ENCODE data around the gene WFDC1.
A peak's percentile ranks its signal among the peaks of the same experiment; 100 is the strongest.

WFDC1 gene

DNA sequence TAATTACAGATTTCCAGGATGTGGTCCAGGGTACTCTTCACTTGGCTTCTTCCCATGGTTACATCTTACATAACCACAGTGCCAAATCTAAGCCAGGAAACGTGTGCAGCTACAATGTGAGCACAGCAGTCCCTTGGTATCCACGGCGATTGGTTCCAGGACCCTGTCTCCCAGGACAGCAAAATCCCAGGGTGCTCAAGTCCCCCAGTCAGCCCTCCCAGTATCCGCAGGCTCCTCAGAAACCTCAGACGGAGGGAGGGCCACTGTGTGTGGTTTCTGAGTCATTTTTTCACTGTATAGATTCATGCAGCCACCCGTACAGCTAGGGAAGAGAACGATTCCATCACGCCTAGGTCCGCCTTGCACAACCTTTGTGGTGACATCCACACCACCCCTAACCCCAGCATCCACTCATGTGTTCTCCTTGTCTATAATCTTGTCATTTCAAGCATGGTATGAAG is 62.5 kb downstream of the WFDC1 start:
- DNase-seq: no peak

DNA sequence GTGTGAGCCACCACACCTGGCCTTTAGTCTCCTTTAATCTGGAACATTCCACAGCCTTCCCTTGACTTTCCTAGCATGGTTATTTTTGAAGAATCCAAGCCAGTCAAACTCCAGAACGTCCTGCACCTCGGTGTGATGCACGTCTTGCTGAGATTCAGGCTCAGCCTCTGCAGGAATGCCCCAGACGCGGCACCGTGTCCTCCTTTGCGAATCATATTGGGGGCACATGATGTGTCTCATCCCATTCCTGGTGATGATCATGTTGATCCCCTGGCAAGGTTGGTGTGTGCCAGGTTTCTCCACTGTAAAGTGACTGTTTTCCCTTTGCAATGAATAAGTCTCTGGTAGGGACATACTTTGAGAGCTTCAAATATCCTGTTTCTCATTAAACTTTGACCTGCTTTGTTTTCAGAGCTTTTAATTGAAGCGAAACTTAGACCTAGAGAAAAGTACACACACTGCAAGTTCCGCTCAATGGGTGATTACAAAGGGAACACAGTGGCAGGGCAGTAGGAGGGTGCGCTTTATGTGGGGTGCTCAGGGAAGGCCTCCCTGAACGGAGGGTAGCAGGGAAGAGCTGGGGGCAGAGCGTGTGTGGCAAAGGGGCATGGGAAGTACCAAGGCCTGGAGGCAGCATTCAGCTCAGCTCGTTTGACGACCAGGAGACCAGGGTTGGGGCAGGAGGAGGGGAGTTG is 64.1 kb downstream of the WFDC1 start:
- DNase-seq: no peak

DNA sequence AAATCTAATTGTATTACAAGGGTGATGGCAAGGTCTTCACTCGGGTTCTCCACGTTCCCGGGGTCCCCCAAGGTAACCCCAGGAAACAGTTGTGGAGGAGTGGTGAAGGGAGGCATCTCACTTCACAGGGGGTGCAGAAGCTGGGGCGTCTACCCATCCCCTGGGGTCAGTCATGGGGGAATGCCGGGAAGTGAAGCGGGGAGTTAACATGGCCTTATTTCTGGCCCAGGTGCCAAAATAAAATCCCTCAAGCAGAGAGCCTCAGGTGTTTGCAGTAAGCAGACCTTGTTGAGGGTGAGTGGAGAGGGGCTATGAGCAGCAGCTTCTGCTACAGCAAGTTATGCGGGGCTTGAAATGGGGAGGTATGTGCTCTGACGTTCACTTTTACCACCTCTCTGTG is 64.6 kb downstream of the WFDC1 start:
- no peak for DNase-seq

DNA sequence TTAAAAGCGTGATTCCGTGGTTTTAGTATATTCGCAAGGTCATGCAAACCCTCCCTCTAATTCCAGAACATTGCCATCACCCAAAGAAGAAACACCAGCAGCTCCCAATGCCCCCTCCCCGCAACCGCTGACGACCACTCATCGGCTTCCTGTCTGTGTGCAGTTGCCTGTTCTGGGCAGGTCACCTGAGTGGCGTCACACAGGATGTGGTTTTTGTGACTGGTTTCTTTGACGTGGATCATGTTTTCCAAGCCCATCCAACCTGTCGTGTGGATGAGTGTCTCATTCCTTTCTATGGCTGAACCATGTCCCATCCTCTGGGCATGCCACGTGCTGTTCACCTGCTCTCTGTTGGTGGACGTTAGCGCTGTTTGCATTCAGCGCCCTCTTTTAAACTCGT is 65.5 kb downstream of the WFDC1 start:
- DNase-seq: no peak

DNA sequence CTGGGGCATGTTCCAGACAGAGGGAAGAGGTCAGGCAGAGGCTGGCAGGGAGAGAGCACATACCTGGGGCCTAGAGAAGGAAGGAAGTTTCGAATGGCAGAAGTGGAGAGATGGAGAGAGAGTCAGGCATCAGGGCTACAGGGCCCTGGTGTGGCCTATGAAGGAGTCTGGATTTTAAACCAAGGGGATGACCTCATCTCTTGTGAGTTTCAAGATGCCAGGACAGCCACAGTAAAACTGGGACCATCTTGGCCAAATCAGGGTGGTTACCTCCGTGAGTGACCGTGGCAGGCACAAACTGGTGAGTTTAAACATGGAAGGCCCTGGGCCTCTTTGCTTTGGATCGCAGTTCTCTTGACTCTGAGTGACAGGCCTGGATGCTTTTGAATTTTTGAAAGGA is 66.1 kb downstream of the WFDC1 start:
- DNase-seq: no peak

DNA sequence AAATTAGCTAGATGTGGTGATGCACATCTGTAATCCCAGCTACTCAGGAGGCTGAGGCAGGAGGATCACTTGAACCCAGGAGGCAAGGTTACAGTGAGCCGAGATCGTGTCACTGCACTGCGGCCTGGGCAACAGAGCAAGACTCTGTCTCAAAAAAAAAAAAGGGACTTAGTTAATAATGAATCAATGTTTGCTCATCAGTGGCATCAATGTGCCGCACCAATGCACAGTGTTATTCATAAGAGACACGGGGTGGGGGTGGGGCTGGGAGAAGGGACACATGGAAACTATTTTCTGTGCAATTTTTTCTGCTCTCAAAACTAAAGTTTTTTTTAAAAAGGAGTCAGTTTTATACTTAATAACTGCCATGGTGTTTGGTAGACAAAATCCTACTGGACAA is 66.9 kb downstream of the WFDC1 start:
- DNase-seq: no peak

DNA sequence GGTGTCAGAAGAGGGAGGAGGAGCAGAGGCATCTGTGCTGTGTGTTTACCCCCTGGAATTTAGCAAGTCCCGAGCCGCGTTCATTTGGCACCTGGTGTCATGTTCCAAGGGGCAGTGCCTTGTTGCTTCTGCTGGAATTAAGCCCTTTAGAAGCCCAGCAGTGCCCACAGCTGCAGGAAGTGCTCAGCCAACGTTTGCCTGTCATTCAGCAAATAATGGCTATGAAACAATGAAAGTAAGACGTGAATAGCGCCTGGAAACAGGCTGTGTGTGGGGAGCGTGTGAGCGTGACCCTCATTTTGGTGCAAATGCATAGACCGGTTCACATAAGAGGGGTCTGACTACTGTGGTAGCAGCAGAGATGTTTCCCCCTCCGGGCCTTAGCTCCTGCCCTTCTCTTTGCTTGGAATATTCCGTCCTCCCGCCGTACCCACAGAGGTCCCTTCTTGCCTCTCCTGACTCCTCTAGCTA is 67.8 kb downstream of the WFDC1 start:
- DNase-seq: peak; percentile 82

DNA sequence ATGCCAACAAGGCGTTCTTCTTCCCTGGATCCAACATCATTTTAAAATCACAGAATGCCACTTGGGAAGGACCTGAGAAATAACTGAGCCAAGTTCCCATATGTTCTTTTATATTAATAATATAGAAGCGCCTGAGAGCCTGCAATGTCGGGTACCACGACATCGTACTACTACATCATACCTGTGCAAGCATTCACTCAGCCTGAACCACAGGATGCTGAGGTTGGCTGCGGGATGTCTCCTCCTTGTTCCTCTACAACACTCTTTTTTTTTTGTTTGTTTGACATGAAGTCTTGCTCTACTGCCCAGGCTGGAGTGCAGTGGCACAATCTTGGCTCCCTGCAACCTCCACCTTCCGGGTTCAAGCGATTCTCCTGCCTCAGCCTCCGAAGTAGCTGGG is 71.5 kb downstream of the WFDC1 start:
- no peak for DNase-seq

DNA sequence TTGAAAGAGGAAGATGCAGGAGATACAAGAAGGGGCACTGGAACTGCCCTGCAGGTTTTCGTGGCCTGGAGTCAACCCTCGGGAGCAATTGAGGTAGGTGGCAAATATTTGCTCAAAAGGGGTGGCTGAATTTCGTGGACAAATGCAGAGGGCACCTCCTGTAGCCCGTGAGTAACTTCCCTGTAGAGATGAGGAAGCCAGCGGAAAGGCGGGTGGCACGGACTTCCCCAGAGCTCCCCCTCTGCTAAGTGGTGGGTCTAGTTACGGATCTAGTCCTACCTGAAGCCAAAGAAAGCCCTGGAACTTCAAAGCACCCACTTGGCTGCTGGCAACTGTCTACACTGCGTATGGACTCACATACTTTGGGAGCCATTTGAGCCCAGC is 72.6 kb downstream of the WFDC1 start:
- DNase-seq: no peak

DNA sequence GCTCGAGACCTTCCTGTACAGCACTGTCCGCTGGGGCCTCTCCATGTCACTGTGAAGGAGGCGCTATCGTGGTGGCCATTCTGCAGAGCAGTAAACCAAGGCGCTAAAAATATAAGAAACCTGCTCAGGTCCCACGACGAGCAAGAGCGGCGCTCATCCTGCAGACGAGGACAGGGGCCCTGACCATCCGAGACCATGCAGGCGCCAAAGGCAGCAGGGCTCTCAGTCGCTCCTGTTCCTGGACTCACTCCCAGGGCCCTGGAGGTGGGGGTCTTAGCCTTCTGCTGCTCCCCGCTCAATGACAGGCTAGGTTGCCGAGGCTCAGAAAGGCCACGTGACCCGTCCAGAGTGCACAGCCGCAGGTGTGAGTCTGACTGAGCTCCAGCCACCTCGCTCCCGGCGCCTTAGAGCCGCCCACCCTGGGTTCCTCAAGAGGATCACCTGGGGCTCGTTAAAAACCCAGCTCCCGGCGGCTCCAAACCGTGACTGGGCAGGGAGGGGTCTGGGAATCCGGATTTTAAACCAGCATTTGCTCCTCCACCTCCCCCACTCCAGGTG is 73.2 kb downstream of the WFDC1 start:
- no peak for DNase-seq

DNA sequence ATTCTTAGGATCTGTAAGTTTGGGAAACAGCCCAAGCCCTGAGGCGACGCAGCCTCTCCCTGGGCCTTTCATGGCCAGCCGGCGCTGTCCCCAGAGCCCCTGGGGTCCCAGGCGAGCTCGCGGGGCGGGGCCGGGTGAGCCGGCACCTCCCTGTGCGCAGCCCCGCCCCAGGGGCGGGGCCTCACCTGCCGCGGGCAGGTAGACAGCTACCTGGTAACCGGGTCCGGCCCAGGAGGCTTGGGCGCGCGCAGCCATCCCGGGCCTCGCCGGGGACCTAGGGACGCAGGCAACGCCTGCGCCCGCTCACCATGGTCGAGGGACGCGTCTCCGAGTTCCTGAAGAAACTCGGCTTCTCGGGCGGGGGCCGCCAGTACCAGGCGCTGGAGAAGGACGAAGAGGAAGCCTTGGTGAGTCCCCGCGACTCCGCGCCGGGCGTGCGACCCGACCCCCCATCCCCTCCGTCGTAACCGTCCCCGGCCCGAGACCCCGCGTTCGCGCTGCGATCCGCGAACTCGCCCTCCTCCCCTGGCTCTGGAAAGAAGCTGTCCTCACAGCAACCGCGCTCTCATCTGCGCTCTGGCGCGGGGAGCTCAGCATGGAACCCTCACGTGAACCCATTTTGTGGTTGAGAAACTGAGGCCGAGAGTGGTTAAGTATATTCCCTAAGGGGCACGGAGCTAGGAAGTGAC is 73.8 kb downstream of the WFDC1 start, which contains the start of gene ATP2C2:
ATP2C2 (plus strand) TSS at position 231 of the 689 bp plus-strand sequence; CDS start at position 309, 78 bp downstream.
- DNase-seq: peak; percentile 78

DNA sequence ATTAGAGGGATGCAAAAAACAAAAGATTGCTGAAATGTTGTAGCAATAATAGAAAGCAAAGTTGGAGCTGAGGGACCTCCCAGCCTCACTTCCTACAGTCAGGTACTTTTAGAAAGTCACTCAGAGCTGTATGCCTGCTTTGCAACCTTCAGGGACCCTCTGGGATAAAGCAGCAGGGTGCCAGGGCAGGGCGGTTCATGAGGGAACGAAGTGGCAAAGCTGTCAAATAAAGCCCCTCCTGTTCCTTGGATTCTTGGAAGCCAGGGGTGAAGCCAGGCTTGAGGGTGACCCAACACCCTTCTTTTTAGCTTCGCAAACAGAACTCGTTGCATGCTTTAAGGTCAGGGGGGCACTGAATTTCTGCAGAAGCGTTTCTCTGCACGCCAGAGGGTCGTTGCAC is 74.4 kb downstream of the WFDC1 start:
- no peak for DNase-seq

DNA sequence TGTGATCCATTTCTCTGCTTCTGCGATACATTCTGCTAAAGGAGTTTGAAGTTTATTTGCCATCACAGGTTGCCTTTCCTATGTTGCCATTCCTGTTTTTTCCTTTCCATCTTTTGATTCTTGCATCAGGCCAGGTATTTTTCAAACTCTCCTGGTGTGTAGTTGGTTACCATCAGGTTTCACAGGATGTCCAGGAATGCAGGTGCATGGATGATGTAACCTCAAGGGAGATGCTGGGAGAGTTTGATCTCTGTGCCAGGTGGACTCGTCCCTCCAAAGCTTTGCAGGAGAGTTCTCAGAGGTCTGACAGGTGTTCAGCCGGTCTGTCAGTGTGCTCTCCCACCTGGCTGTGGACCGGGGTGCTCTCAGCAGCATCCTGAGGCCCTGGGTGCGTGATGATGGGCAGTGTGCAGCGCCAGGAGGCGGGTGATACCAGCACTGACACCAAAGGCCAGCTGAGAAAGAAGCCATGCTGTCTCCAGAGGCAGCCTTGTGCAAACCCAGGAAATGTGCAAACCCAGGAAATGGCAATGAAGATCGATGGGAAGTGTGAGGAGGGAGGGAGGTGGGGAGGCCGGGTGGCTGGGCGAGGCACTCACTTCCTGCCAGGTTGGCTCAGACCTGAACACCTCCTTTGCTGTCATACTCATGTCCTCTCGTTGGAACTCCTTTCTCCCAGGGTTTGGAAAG is 75.4 kb downstream of the WFDC1 start:
- DNase-seq: peak; percentile 72

DNA sequence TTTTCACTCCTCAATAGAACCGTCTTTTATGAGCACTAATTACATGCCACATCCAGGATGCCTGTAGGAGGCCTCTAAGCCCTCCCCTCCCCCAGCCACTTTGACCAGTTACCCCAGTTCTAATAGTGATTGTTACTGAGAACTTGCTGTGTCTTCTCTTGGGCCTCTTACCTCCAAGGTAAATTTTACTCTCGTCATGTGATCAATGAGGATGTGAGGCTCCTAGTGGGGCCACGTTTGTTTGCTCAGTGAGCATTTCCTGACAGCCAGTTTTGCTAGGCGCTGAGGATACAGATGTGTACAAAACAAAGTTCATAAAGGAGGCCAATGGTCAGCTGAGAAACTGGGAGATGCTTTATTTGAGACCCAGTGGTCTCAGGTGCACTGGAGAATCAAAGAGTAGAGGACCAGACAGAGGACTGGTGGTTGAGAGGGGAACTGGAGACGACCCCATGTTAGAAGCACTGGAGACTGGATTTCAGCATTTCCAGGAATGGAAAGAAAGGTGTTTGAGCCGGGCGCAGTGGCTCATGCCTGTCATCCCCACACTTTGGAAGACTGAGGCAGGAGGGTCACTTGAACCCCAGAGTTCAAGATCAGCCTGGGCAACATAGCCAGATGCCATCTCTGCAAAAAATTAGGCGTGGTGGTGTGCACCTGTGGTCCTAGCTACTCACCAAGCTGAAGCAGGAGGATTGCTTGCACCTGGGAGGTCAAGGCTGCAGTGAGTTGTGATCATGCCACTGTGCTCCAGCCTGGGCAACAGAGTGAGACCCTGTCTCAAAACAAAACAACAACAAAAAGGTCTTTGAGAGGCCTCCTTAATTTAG is 76.3 kb downstream of the WFDC1 start:
- no peak for DNase-seq

DNA sequence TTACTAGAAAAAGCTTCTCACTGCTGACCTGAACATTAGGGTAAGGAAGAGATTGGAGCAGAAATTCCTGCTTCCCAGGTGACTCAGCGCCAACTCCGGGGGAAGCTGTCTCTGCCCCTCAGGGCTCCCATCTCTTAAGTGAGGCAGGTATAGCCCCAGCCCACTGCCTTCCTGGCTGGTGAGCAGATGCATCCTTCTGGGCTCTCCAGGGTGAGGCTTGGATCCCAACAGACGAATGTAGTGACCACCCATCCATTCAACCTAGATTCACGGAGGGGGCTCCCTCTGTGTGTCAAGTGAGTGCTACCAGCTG is 76.8 kb downstream of the WFDC1 start:
- DNase-seq: no peak

DNA sequence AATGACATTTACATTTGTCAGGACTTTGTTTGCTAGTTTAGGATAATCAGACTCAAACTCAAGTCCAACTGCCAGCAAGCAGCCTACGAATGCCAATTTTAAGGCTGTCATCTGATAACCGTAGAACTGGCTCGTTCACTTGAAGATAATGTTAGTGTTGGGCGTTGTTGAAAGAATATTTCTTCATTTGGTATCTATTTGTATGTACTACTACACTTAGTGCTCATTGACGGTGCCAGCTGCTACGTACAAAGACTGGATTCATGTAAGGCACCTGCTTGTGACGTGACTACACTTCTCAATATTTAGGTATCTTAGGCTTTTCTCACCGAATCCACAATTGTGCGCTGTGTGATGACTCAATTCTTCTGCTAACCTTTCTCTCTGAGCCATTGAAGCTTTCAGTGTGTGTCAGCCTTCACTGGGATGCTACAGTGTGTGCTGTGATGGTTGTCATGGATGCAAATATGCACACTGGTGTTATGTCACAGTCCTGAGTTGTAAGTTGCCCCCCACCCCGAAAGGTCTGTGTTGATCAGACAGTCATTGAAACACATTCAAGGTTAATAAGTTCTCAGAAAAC is 79.3 kb downstream of the WFDC1 start:
- no peak for DNase-seq

DNA sequence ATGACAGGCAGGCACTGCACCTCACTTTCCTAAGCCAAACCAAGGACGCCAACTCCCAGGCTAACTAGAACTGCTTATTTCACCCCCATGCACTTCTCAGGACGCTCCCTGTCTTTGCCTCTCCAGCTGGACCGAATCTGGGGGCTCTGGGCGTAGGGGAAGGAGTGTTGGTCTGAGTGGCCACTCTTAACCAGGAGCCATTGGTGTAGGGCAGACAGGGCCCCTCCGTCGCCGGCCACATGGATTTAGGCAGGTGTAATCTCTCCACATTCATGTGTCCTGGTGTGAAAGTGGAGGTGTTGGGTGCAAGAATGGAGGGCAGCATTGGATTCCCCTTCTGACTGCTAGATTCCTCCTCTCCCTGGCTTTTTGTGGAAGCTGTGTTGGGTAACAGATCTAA is 83.4 kb downstream of the WFDC1 start:
- DNase-seq: no peak

DNA sequence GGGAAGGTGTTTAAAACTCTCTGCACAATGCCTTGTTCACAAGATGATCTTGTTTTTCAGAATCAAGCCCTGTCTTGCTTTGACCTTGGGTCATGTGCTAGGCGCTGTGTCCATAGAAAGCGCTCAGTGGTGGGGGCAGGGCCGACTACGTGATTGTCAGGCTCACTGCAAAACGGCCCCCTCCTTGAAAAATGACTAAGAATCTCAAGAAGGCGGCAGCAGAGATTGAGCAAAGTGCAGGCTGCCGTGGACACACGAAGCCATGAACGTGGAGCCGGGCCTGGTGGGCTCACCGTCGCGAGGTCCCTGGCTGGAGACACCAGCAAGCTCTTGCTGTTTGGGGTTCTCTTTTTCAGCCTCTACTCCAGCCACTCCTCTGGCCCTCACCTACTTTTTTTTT is 83.9 kb downstream of the WFDC1 start:
- no peak for DNase-seq

DNA sequence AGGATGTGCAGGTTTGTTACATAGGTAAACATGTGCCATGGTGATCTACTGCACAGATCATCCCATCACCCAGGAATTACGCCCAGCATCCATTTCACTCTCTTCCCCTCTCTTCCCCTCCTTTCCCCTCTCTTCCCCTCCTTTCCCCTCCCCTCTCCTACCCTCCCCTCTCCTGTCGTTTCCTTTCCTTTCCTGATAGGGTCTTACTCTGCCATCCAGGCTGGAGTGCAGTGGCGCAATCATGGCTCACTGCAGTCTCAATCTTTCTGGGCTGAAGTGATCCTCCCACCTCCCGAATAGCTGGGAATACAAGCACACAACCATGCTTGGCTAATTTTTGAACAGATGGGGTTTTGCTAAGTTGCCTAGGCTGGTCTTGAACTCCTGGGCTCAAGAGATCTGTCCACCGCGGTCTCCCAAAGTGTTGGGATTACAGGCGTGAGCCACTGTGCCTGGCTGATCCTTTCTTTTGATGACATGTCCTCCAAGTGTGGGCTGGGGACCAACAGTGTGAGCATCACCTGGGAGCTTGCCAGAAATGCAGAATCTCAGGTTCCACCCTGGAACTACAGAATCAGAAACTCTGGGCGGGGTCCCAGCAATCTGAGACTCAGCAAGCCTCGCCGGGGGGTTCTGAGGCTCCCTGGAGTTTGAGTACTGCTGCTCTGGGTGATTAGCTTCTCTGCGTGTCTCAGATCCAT is 84.5 kb downstream of the WFDC1 start:
- no peak for DNase-seq

Measured in NCI-H146 (cell line).